Osteoblast (primary cell): ENCODE results near the gene FAM114A1. TPM values are rescaled to one million over a fixed set of nuclear protein-coding genes. Genes with fewer than 3 reads are reported as not detected.
A peak's percentile ranks its signal among the peaks of the same experiment; 100 is the strongest.
"Not testable (repeated sequence)": the region's sequence is repeated elsewhere in the genome, so short reads cannot be mapped to it uniquely, and the experiment has no call there.

Experiments used
- DNase-seq: peaks from one replicate; pipeline ENCODE4 v3.0.0; 2011; ENCODE audit warnings: low spot score, mixed read lengths; ENCODE audit not compliant: insufficient read length; ENCODE audit errors: missing footprints
- H2AFZ ChIP-seq: 2 replicates; pipeline ENCODE4 v1.6.0; 2011; ENCODE audit warnings: mild to moderate bottlenecking, low read length
- H3K27ac ChIP-seq: 2 replicates; pipeline ENCODE4 v1.5.1; 2011; ENCODE audit warnings: mild to moderate bottlenecking, low read depth, low read length, moderate library complexity
- H3K27me3 ChIP-seq: 2 replicates; pipeline ENCODE4 v1.6.0; 2012; ENCODE audit warnings: mild to moderate bottlenecking, control low read depth, inconsistent platforms, low read length, moderate library complexity; ENCODE audit not compliant: insufficient read depth
- H3K36me3 ChIP-seq: 2 replicates; pipeline ENCODE4 v1.5.1; 2011; ENCODE audit warnings: mild to moderate bottlenecking, low read length, control low read depth, moderate library complexity; ENCODE audit not compliant: insufficient read depth
- H3K4me1 ChIP-seq: 2 replicates; pipeline ENCODE4 v1.5.1; 2011; ENCODE audit warnings: mild to moderate bottlenecking, low read length, control low read depth, moderate library complexity; ENCODE audit not compliant: insufficient read depth
- H3K4me2 ChIP-seq: 2 replicates; pipeline ENCODE4 v1.6.0; 2011; ENCODE audit warnings: mild to moderate bottlenecking, low read length; ENCODE audit not compliant: insufficient read depth
- H3K4me3 ChIP-seq: fragments of 200-600 bp; sonication (generic); 3 replicates; pipeline ENCODE4 v1.5.1; 2012; ENCODE audit warnings: mild to moderate bottlenecking, low read length, inconsistent platforms; ENCODE audit not compliant: insufficient read depth
- H3K79me2 ChIP-seq: 2 replicates; pipeline ENCODE4 v1.6.0; 2012; ENCODE audit warnings: mild to moderate bottlenecking, low read length, control low read depth, inconsistent platforms; ENCODE audit not compliant: insufficient read depth
- H3K9me3 ChIP-seq: 2 replicates; pipeline ENCODE4 v1.5.1; 2011; ENCODE audit warnings: low read depth, low read length, control low read depth
- H4K20me1 ChIP-seq: 2 replicates; pipeline ENCODE4 v1.6.0; 2012; ENCODE audit warnings: mild to moderate bottlenecking, low read length, control low read depth; ENCODE audit not compliant: insufficient read depth
- CTCF ChIP-seq: IDR thresholded peaks from 2 replicates; pipeline ENCODE4 v1.5.1; 2011; ENCODE audit warnings: mild to moderate bottlenecking, low read depth, low read length, moderate library complexity; ENCODE audit errors: extremely low read depth
- total RNA-seq: library from RNA; depleted of rRNA; stranded (reverse); fragments of >200 nt; gene quantifications from 2 replicates; pipeline ENCODE4 v1.2.3, GENCODE V29; 2012

Gene FAM114A1
- total RNA-seq, 1 donor, result 392 TPM

GRCh38 chr4:38985410-38986100 lies 117.9 kb downstream of the FAM114A1 start:
- Histone ChIP-seq H3K79me2 (no peaks in the 10 kb centered on the region), H3K4me1 (peaks cover 58% of the 10 kb centered on the region)
- DNase-seq, result no peak

GRCh38 chr4:38987491-38987890 lies 119.9 kb downstream of the FAM114A1 start:
- no peak for TF ChIP-seq CTCF

More at GRCh38 chr4:38985410-38986100, 117.9 kb downstream of the FAM114A1 start:
- TF ChIP-seq CTCF, result no peak
- Histone ChIP-seq H3K4me3 (peak overlapping the region; percentile 21), H3K27me3 (no peaks in the 10 kb centered on the region), H2AFZ (peak overlapping the region; percentile 78), H3K9me3 (no peaks in the 10 kb centered on the region), H4K20me1 (no peaks in the 10 kb centered on the region), H3K36me3 (no peaks in the 10 kb centered on the region), H3K27ac (peak overlapping the region; percentile 74), H3K4me2 (peak overlapping the region; percentile 65)

GRCh38 chr4:38988353-38988752 lies 120.7 kb downstream of the FAM114A1 start:
- not testable (repeated sequence) for H3K79me2 ChIP-seq, H4K20me1 ChIP-seq, DNase-seq, H3K9me3 ChIP-seq, H3K27me3 ChIP-seq, H3K27ac ChIP-seq, H2AFZ ChIP-seq, H3K4me3 ChIP-seq, H3K4me2 ChIP-seq, H3K36me3 ChIP-seq
- peaks cover 30% of the 10 kb centered on the region for H3K4me1 ChIP-seq

More at GRCh38 chr4:38987491-38987890, 119.9 kb downstream of the FAM114A1 start:
- no peaks in the 10 kb centered on the region for H4K20me1 ChIP-seq
- H3K27me3 ChIP-seq, result no peaks in the 10 kb centered on the region
- H3K4me3 ChIP-seq, result no peak overlapping the region
- DNase-seq, result no peak
- H3K27ac ChIP-seq, result no peak overlapping the region
- H3K4me1 ChIP-seq, result peaks cover 39% of the 10 kb centered on the region
- H3K79me2 ChIP-seq, result no peaks in the 10 kb centered on the region
- H3K4me2 ChIP-seq, result no peak overlapping the region
- no peak overlapping the region for H2AFZ ChIP-seq
- no peaks in the 10 kb centered on the region for H3K9me3 ChIP-seq
- no peaks in the 10 kb centered on the region for H3K36me3 ChIP-seq

- H3K4me3 ChIP-seq, result no peak overlapping the region
- no peaks in the 10 kb centered on the region for H3K79me2 ChIP-seq
- H3K4me2 ChIP-seq, result no peak overlapping the region
- no peaks in the 10 kb centered on the region for H3K27me3 ChIP-seq
- no peaks in the 10 kb centered on the region for H3K9me3 ChIP-seq
- no peaks in the 10 kb centered on the region for H3K36me3 ChIP-seq
- no peak overlapping the region for H2AFZ ChIP-seq
- no peaks in the 10 kb centered on the region for H4K20me1 ChIP-seq
- DNase-seq, result peak; percentile 78
- TF ChIP-seq CTCF, result no peak
- peaks cover 19% of the 10 kb centered on the region for H3K4me1 ChIP-seq
- no peak overlapping the region for H3K27ac ChIP-seq
Observed at GRCh38 chr4:38989487-38989886, 121.9 kb downstream of the FAM114A1 start.
